Measurements from ENCODE around the gene CGNL1.

Gene CGNL1

DNA sequence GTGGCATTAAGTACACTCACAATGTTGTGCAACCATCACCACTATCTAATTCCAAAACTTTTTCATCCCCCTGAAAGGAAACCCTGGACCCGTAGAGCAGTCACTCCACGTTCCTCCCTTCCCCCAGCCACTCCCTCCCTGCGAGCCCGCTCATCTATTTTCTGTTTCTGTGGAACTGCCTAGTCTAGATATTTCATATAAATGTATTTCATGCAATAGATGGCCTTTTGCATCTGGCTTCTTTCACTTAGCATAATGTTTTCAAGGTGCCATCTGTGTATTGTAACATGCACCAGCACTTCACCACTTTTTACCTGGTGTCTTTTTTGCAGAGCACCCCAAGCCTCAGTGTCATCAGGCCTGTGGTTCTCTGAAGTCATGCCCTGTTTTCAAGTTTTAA lies 10.7 kb downstream of the CGNL1 start:
- no peak for DNase-seq

DNA sequence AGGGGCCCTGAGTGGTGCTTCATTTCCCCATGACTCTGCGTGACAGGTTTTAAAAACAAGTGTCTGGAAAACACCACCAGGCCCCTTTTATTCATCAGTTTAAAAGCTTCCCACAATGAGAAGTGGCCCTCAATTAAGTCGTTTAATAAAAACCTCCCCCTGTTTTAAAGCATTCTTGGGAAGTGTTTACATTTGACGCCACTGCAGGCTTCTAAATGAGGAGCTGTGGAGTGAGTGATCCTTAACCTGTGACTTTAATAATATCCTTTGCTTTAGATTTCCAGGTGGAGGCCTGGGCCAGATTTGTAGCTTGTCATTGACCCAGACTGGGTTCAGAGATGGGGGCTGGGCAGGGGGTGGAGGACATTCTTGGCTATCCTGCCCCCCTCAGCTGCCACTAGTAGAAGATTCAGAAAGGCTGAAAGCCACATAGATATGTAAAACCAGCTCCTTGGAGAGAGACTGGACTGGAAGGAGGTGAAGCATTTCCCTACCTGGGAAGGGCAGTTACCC lies 11.3 kb downstream of the CGNL1 start:
- DNase-seq = no peak

- DNase-seq = no peak
Measured at GRCh38 chr15:57388464-57388863, 12.2 kb downstream of the CGNL1 start.

DNA sequence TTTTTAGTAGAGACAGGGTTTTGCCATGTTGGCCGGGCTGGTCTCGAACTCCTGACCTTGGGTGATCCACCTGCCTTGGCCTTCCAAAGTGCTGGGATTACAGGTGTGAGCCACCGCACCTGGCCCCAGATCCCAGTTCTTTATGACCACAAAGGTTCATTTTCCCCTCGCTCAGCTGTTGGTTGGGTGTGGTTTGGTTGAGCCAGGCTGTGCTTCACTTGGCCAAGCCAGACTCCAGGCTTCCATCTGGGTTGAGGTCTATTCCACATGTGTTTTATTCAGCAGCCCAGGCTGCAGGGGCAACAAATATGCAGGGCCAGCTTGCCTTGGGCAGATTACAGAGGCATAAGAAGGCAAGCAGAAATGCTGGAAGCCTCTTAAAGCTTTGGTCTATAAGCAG lies 13.7 kb downstream of the CGNL1 start:
- no peak for DNase-seq

- no peak for DNase-seq
Measured at GRCh38 chr15:57390583-57390982, 14.3 kb downstream of the CGNL1 start.

GRCh38 chr15:57391537-57391936 lies 15.2 kb downstream of the CGNL1 start:
- no peak for DNase-seq

DNA sequence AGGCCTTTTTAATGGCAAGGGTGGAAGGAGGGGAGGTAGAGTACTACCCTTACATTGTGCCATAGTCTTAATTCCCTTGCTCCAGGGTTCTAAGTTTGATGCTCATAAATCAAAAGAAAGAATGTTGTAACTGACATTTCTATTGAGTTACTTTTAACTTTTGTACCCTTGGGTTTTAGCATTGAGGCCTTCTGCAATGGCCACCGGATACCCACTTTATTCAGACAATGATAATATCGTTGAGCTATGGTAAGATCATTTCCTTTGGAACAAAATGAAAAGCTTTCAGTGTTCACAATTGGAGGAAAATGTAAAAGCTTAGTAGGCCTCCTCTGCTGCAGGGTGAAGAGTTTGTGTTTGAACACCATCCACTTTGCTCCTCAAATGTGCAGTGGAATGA lies 16.8 kb downstream of the CGNL1 start:
- no peak for DNase-seq

GRCh38 chr15:57395292-57395691 lies 19.0 kb downstream of the CGNL1 start:
- no peak for DNase-seq

DNA sequence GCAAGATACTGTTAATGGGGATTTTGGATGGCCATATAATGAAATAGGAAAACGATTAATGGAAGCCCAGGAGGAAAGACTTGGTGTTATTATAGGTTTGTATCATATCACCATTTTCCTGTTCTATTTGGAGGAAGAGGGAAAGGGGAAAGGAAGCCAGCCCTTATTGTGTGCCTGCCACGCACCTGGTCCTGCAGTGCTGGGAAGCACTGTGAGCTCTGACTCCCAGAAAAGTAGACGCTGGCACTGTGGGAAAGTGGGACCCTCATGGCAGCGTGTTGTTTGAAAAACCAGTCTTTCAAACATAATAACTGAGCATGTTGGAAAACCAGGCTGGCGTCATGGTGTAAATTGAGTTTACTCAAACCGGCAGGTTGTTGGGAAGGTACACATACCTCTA lies 22.0 kb downstream of the CGNL1 start:
- no peak for DNase-seq

GRCh38 chr15:57401546-57401945 lies 25.2 kb downstream of the CGNL1 start:
- DNase-seq = no peak

- DNase-seq = no peak
Measured at GRCh38 chr15:57403017-57403416, 26.7 kb downstream of the CGNL1 start.

DNA sequence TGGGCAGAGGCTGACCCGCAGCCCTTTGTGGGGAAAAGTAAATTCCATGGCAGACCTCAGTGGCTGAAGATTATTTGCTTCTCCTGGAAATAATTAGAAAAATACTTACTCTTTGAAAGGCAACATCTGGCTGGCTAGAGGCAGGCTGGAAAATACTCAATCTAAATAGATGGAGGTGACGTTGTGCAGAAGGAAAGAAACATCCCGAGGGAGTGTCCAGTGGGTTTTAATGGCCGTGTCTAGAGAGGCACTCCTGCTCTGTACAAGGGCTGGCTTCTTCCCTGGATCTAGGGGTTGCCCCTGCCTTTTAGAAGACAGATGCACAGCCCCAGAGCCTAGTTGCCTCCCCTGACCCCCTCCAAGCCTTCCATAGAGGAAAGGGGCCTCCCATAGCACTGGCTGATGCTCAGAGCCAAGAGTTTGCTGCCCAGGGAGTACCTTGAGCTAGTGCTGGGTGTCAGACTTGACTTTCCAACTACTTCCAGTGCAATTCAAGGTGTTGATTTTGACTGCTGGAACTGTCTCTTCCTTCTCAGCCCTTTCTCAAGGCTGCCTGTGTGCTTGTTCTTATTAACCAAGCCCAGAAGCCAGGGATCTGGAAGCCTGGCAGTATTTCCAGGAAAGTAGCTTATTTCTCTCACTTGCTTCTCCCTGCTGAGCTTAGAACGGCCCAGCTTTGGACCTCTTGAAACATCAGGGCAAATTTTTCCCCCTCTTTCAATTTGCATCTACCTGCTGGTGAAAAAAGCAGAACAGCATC lies 27.4 kb downstream of the CGNL1 start:
- DNase-seq = no peak

GRCh38 chr15:57405133-57405532 lies 28.8 kb downstream of the CGNL1 start:
- no peak for DNase-seq

GRCh38 chr15:57406062-57406772 lies 29.9 kb downstream of the CGNL1 start:
- no peak for DNase-seq

DNA sequence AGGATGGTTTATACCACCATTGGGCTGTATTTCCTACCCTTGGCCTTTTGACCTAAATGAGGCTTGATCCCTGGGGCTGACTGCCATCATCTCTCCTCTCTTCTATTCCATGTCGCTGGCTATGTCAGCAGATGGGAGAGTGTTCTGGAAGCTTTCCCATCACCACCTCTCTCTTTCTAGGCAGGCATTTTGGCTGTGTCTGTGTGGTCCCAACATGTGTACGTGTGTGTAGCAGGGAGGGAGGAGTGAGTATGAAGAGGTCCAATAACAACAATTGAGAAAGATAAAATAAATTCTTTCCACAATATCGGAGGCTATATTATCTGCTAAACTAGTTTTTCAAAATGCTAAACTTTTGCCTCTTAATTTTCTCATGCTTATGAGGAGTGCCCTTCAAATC lies 34.1 kb downstream of the CGNL1 start:
- DNase-seq = no peak

DNA sequence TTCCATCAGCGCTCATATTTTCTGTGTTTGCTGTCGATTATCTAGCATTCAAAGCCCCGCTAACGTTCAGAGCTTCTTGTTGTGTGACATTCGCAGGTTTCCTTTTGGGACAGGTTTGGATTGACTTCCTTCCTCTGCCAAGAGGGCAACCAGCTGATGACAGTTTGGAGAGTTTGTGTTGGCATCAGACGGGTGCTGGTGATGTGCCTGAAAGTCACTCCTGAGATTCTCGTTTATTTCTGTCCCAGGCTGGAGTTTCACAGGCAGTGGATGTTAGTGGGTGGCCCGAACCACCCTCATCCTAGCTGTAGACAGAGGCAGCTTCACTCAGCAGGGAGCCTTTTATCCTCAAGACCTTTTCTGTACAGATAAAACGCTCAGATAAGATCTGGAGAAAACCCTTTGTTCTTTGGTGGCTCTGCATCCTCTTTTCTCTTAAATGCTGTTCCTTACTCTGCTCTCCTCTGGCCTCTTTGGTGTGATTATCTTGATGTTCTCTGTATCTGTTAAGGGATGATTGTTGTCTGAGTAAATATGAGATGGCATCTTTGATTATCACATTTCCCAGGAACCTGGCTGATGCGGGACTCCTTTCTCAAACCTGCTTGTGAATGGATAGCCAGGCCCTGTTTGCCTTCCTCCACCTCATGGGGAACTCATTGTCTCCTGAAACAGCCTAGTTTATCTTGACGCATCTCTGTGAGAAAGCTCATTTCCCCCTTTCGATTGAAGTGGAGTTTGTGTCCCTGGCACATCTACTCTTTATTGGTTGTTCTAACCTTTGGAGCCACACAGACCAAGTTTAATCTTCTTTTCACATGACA lies 35.9 kb downstream of the CGNL1 start:
- DNase-seq = no peak

GRCh38 chr15:57415602-57416001 lies 39.3 kb downstream of the CGNL1 start:
- no peak for DNase-seq

DNA sequence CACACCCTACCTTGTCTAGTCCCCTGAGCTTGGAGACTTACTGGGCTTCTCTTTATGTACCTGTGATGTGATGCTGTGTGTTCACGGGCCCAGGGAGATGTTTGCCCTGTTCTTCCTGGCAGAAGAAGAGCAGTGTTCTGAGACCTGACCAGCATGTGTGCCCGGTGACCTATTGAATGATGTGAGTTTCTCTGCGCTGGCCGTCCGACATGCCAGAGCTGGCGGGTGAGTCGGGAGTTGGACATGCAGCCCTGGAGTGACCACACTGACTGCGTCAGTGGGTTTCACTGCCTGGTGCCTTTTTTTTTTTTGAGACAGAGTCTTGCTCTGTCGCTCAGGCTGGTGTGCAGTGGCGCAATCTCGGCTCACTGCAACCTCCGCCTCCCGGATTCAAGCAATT lies 42.3 kb downstream of the CGNL1 start:
- no peak for DNase-seq

- no peak for DNase-seq
Measured at GRCh38 chr15:57419335-57419734, 43.0 kb downstream of the CGNL1 start.

- DNase-seq = no peak
Measured at GRCh38 chr15:57421110-57421509, 44.8 kb downstream of the CGNL1 start.

- DNase-seq = no peak
Measured at GRCh38 chr15:57421551-57421950, 45.2 kb downstream of the CGNL1 start.

GRCh38 chr15:57422113-57422754 lies 45.9 kb downstream of the CGNL1 start:
- no peak for DNase-seq

- DNase-seq = no peak
Measured at GRCh38 chr15:57423599-57424140, 47.4 kb downstream of the CGNL1 start.
